Skin epidermis (tissue), 12 donors: ENCODE data around the gene NAXD.

Experiments
- H3K27ac ChIP-seq, 21 experiments: fragments of 200-600 bp; sonication (generic) in 11 of 21; one replicate each; pipeline ENCODE4 v1.5.0; 2020; ENCODE audit warnings: mild to moderate bottlenecking in 3 of 21, inconsistent platforms in 2 of 21, moderate library complexity in 2 of 21
- H3K4me3 ChIP-seq, 7 experiments: fragments of 200-600 bp; sonication (generic) in 2 of 7; one replicate each; pipeline ENCODE4 v1.5.0; 2020; ENCODE audit warnings: inconsistent platforms in 2 of 7, mild to moderate bottlenecking in 2 of 7, moderate library complexity in 1 of 7

Gene NAXD

GRCh38 chr13:110641055-110642015 is 26.0 kb downstream of the NAXD start:
- no peak overlapping the region for H3K27ac ChIP-seq
- no peak overlapping the region for H3K4me3 ChIP-seq

GRCh38 chr13:110642291-110642981 is 27.1 kb downstream of the NAXD start:
- H3K4me3 ChIP-seq, result no peak overlapping the region
- H3K27ac ChIP-seq, result no peak overlapping the region

GRCh38 chr13:110643324-110643723 is 28.0 kb downstream of the NAXD start:
- Histone ChIP-seq H3K4me3 (no peak overlapping the region), H3K27ac (no peak overlapping the region)

- Histone ChIP-seq H3K4me3 (no peak overlapping the region), H3K27ac (no peak overlapping the region)
Observed at GRCh38 chr13:110643768-110644421, 28.6 kb downstream of the NAXD start.

GRCh38 chr13:110644892-110645521 is 29.7 kb downstream of the NAXD start:
- Histone ChIP-seq H3K27ac (no peak overlapping the region), H3K4me3 (no peak overlapping the region)

- Histone ChIP-seq H3K27ac (no peak overlapping the region), H3K4me3 (no peak overlapping the region)
Observed at GRCh38 chr13:110645750-110646149, 30.4 kb downstream of the NAXD start.

- H3K4me3 ChIP-seq, result no peak overlapping the region
- no peak overlapping the region for H3K27ac ChIP-seq
Observed at GRCh38 chr13:110646442-110647364, 31.4 kb downstream of the NAXD start.

- H3K4me3 ChIP-seq, result no peak overlapping the region
- H3K27ac ChIP-seq, result no peak overlapping the region
Observed at GRCh38 chr13:110647365-110647737, 32.0 kb downstream of the NAXD start.

GRCh38 chr13:110648146-110648819 is 32.9 kb downstream of the NAXD start:
- Histone ChIP-seq H3K27ac (no peak overlapping the region), H3K4me3 (no peak overlapping the region)

- H3K4me3 ChIP-seq, result no peak overlapping the region
- H3K27ac ChIP-seq, result no peak overlapping the region
Observed at GRCh38 chr13:110648848-110649421, 33.6 kb downstream of the NAXD start.

- Histone ChIP-seq H3K27ac (no peak overlapping the region), H3K4me3 (no peak overlapping the region)
Observed at GRCh38 chr13:110649551-110649950, 34.2 kb downstream of the NAXD start.

GRCh38 chr13:110650436-110650835 is 35.1 kb downstream of the NAXD start:
- Histone ChIP-seq H3K4me3 (no peak overlapping the region), H3K27ac (no peak overlapping the region)

- Histone ChIP-seq H3K27ac (no peak overlapping the region), H3K4me3 (no peak overlapping the region)
Observed at GRCh38 chr13:110651271-110651670, 35.9 kb downstream of the NAXD start.

- no peak overlapping the region for H3K4me3 ChIP-seq
- no peak overlapping the region for H3K27ac ChIP-seq
Observed at GRCh38 chr13:110651726-110652230, 36.4 kb downstream of the NAXD start.

GRCh38 chr13:110652231-110652730 is 36.9 kb downstream of the NAXD start:
- no peak overlapping the region for H3K4me3 ChIP-seq
- peak overlapping the region in 1 of 21 experiments; percentile 41 for H3K27ac ChIP-seq

GRCh38 chr13:110652764-110653163 is 37.4 kb downstream of the NAXD start:
- peak overlapping the region in 1 of 21 experiments; percentile 41 for H3K27ac ChIP-seq

GRCh38 chr13:110653271-110653670 is 37.9 kb downstream of the NAXD start:
- Histone ChIP-seq H3K27ac (no peak overlapping the region), H3K4me3 (no peak overlapping the region)

More at GRCh38 chr13:110652764-110653163, 37.4 kb downstream of the NAXD start:
- H3K4me3 ChIP-seq, result no peak overlapping the region

- no peak overlapping the region for H3K4me3 ChIP-seq
- H3K27ac ChIP-seq, result peak overlapping the region in 1 of 21 experiments; percentile 17
Observed at GRCh38 chr13:110653851-110654250, 38.5 kb downstream of the NAXD start.
